Measurements from ENCODE around the gene ME1.

- TF ChIP-seq REST (IDR thresholded peaks at IDR 0.05; ENCODE audit: insufficient read depth in 1 of 2, low read depth in 2 of 2, low read length in 2 of 2) (no peak), SIN3A (IDR thresholded peaks at IDR 0.05; ENCODE audit: borderline replicate concordance, insufficient read depth, low read length) (no peak), POLR2AphosphoS5 (IDR thresholded peaks at IDR 0.05; ENCODE audit: low read depth, low read length) (no peak)
These were observed 30.6 kb upstream of the ME1 start for GRCh38 chr6:83461438-83461837.
